ENCODE data around the gene HPRT1. TPM values are rescaled to one million over a fixed set of nuclear protein-coding genes. Genes with fewer than 3 reads are reported as not detected.

Gene HPRT1
- total RNA-seq, 1 donor from 2014 or later, result 20.3 TPM

DNA sequence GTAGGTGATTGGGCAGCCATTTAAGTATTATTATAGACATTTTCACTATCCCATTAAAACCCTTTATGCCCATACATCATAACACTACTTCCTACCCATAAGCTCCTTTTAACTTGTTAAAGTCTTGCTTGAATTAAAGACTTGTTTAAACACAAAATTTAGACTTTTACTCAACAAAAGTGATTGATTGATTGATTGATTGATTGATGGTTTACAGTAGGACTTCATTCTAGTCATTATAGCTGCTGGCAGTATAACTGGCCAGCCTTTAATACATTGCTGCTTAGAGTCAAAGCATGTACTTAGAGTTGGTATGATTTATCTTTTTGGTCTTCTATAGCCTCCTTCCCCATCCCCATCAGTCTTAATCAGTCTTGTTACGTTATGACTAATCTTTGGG lies 16.3 kb downstream of the HPRT1 start:
- no peaks in the 10 kb centered on the region for H3K4me1 ChIP-seq
- no peak for DNase-seq (ENCODE audit: low spot score in 2 of 2)
- H3K4me3 ChIP-seq, result no peak overlapping the region
- H3K9me3 ChIP-seq, result no peaks in the 10 kb centered on the region
- TF ChIP-seq, protein P1, sequence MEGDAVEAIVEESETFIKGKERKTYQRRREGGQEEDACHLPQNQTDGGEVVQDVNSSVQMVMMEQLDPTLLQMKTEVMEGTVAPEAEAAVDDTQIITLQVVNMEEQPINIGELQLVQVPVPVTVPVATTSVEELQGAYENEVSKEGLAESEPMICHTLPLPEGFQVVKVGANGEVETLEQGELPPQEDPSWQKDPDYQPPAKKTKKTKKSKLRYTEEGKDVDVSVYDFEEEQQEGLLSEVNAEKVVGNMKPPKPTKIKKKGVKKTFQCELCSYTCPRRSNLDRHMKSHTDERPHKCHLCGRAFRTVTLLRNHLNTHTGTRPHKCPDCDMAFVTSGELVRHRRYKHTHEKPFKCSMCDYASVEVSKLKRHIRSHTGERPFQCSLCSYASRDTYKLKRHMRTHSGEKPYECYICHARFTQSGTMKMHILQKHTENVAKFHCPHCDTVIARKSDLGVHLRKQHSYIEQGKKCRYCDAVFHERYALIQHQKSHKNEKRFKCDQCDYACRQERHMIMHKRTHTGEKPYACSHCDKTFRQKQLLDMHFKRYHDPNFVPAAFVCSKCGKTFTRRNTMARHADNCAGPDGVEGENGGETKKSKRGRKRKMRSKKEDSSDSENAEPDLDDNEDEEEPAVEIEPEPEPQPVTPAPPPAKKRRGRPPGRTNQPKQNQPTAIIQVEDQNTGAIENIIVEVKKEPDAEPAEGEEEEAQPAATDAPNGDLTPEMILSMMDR (IDR thresholded peaks at IDR 0.05), result no peak
- intact Hi-C loops (cut with DNase I), result no loop called here
- no peak overlapping the region for H3K27ac ChIP-seq
- H3K36me3 ChIP-seq, result no peaks in the 10 kb centered on the region
- no peaks in the 10 kb centered on the region for H3K27me3 ChIP-seq

DNA sequence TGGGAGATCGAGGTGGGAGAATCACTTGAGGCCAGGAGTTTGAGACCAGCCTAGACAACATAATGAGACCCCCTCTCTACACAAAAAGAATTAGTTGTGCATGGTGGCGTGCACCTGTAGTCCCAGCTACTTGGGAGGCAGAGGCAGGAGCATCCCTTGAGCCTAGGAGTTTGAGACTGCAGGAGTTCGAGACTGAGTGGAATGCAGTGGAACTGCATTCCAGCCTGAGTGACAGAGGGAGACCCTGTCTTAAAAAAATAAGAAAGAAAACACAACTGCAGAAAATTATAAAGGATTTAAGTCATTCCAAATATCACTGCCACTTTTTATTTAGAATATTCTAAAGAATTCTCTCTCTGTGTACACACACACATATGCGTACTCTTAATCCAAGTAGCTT lies 18.4 kb downstream of the HPRT1 start:
- intact Hi-C loops (cut with DNase I), result no loop called here
- Histone ChIP-seq H3K27ac (no peak overlapping the region), H3K36me3 (no peaks in the 10 kb centered on the region), H3K27me3 (no peaks in the 10 kb centered on the region), H3K4me1 (no peaks in the 10 kb centered on the region), H3K4me3 (no peak overlapping the region), H3K9me3 (no peaks in the 10 kb centered on the region)
- TF ChIP-seq, protein P1 (IDR thresholded peaks at IDR 0.05), result no peak
- DNase-seq (ENCODE audit: low spot score in 2 of 2), result no peak

DNA sequence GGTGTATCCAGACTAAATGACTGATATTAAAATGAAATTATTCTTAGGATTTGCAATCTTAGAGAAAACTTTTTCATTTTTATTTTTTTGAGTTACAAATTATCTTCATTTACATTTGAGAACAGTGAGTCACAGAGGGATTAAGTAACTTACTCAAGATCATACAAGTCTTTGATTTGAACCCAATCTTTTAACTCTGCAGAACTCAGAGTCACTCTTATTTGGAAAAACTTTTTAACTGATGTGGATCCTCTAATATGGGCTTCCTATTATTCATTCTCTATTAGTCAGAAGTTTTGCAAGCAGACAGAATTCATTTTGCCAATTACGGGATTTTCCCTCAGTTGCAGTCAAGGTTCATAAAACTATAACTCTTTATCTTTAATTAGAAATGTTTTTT lies 20.1 kb downstream of the HPRT1 start:
- no peak overlapping the region for H3K4me3 ChIP-seq
- no peaks in the 10 kb centered on the region for H3K27me3 ChIP-seq
- H3K4me1 ChIP-seq, result no peaks in the 10 kb centered on the region
- TF ChIP-seq, protein P1 (IDR thresholded peaks at IDR 0.05), result no peak
- H3K9me3 ChIP-seq, result no peaks in the 10 kb centered on the region
- no peaks in the 10 kb centered on the region for H3K36me3 ChIP-seq
- no peak overlapping the region for H3K27ac ChIP-seq
- intact Hi-C loops (cut with DNase I), result loop anchor here (5.0 to 10.0 kb wide), 2 partner anchors 275 to 302 kb away; no protein-coding TSS in a partner anchor
- no peak for DNase-seq (ENCODE audit: low spot score in 2 of 2)

DNA sequence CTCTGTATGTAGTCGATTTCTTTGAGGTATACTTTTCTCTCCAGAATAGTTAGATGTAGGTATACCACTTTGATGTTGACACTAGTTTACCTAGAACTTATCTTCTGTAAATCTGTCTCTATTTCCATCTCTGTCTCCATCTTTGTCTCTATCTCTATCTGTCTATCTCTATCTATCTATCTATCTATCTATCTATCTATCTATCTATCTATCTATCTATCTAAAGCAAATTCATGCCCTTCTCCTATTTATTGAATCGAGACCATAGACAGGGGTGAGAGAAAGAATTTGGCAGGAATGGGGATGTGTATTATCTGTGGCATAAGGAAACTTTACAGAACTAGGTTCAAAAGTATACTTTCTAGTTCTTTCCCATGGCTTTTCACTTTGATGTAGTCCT lies 21.4 kb downstream of the HPRT1 start:
- Histone ChIP-seq H3K27me3 (no peaks in the 10 kb centered on the region), H3K36me3 (no peaks in the 10 kb centered on the region), H3K27ac (no peak overlapping the region), H3K4me1 (no peaks in the 10 kb centered on the region), H3K4me3 (no peak overlapping the region), H3K9me3 (no peaks in the 10 kb centered on the region)
- TF ChIP-seq, protein P1 (IDR thresholded peaks at IDR 0.05), result no peak
- no peak for DNase-seq (ENCODE audit: low spot score in 2 of 2)
- intact Hi-C loops (cut with DNase I), result loop anchor here (5.0 to 10.0 kb wide), 2 partner anchors 273 to 301 kb away; no protein-coding TSS in a partner anchor

DNA sequence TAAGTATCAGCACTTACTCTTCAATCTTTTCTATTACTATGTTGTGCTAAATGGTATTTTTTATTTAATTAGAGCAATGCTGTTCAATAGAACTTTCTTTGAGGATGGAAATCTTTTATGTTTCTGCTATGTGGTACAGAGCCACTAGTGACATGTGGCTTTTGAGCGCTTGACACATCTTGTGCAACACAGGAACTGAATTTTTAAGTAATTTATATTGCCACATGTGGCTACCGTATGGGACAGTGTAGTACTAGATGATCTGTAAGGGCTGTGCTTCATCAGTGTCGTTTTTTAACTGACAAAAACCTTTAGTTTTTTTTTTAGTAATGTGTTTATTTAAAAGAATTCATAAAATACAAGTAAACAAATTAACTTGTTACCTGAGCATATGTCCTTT lies 22.4 kb downstream of the HPRT1 start:
- no peak for DNase-seq (ENCODE audit: low spot score in 2 of 2)
- no peak overlapping the region for H3K27ac ChIP-seq
- intact Hi-C loops (cut with DNase I), result loop anchor here (5.0 to 10.0 kb wide), 2 partner anchors 272 to 300 kb away; no protein-coding TSS in a partner anchor
- no peaks in the 10 kb centered on the region for H3K27me3 ChIP-seq
- no peak overlapping the region for H3K4me3 ChIP-seq
- H3K9me3 ChIP-seq, result no peaks in the 10 kb centered on the region
- TF ChIP-seq, protein P1 (IDR thresholded peaks at IDR 0.05), result no peak
- H3K4me1 ChIP-seq, result no peaks in the 10 kb centered on the region
- H3K36me3 ChIP-seq, result no peaks in the 10 kb centered on the region

DNA sequence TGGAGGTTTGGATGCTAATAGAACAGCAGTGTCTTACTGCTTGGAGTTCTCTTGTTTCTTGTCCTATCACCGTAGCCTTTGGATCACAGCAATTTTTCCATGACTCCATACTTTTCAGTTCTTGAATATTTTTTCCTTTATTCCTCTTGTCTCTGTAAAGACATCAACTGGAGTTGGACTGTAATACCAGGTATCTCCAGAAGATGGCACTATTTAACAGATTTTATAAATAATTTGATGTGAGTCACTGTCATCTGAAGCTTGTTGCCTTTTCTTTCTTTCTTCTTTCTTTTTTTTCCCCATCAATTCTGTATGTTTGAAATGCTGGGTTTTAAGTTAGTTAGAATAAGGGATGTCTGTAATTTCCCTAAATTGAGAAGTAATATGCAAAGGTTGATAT lies 24.1 kb downstream of the HPRT1 start:
- intact Hi-C loops (cut with DNase I), result loop anchor here (5.0 to 10.0 kb wide), 2 partner anchors 271 to 298 kb away; no protein-coding TSS in a partner anchor
- Histone ChIP-seq H3K4me3 (no peak overlapping the region), H3K36me3 (no peaks in the 10 kb centered on the region), H3K27me3 (no peaks in the 10 kb centered on the region), H3K27ac (no peak overlapping the region), H3K4me1 (no peaks in the 10 kb centered on the region), H3K9me3 (no peaks in the 10 kb centered on the region)
- TF ChIP-seq, protein P1 (IDR thresholded peaks at IDR 0.05), result peak; percentile 34 to 57 (median 56)
- no peak for DNase-seq (ENCODE audit: low spot score in 2 of 2)
